IMR-90 (cell line): Measurements from ENCODE around the gene PGBD5. TPM values are rescaled to one million over a fixed set of nuclear protein-coding genes. Genes with fewer than 3 reads are reported as not detected.

Experiments used
- ATAC-seq: fragments of 200-7000 bp; cut with Tn5 transposase; 2 replicates; pipeline ENCODE4 v1.9.1; 2020; ENCODE audit warnings: low read depth, mild to moderate bottlenecking, moderate library complexity
- BruUV-seq: library from RNA; stranded (reverse); fragments of 400-500 nt; replicated peaks from 2 replicates; lab custom pipeline; 2021; lab: Mats Ljungman, UMichigan
- CTCF ChIA-PET: fragments of 300-600 bp; formaldehyde crosslinking; extraction: SDS; loops from one replicate; lab custom pipeline; 2021; ENCODE audit warnings: antibody characterized with exemption; lab: Yijun Ruan, JAX
- POLR2A ChIA-PET: fragments of 300-600 bp; sonication (Branson Sonifier 250); formaldehyde crosslinking; loops from one replicate; lab custom pipeline; 2022; ENCODE audit warnings: antibody characterized with exemption; ENCODE audit not compliant: unreplicated experiment; lab: Charles Lee
- DNase-seq: peaks from one replicate; pipeline ENCODE4 v3.0.0; 2013
- H2AFZ ChIP-seq: replicated peaks from 2 replicates; pipeline ENCODE3; 2013; ENCODE audit warnings: low read length, mild to moderate bottlenecking; ENCODE audit not compliant: poor library complexity
- H2AK5ac ChIP-seq: 2 replicates; pipeline ENCODE4 v1.6.1; 2013; ENCODE audit warnings: low read depth, low read length, inconsistent platforms
- H2AK9ac ChIP-seq: replicated peaks from 2 replicates; pipeline ENCODE3; 2013; ENCODE audit warnings: mild to moderate bottlenecking, low read depth, low read length, moderate library complexity; ENCODE audit not compliant: poor library complexity
- H2BK120ac ChIP-seq: 2 replicates; pipeline ENCODE4 v1.6.1; 2013; ENCODE audit warnings: low read depth, low read length, inconsistent platforms
- H2BK15ac ChIP-seq: 3 replicates; pipeline ENCODE4 v1.6.1; 2013; ENCODE audit warnings: low read depth, low read length, inconsistent platforms
- H2BK20ac ChIP-seq: 2 replicates; pipeline ENCODE4 v1.6.1; 2013; ENCODE audit warnings: low read depth, mild to moderate bottlenecking, inconsistent platforms, low read length, moderate library complexity
- H2BK5ac ChIP-seq: 2 replicates; pipeline ENCODE4 v1.6.1; 2013; ENCODE audit warnings: mild to moderate bottlenecking, low read depth, low read length, inconsistent platforms; ENCODE audit not compliant: poor library complexity, severe bottlenecking
- H3K14ac ChIP-seq: replicated peaks from 2 replicates; pipeline ENCODE4 v1.6.1; 2013; ENCODE audit warnings: low read depth, low read length, inconsistent platforms
- H3K18ac ChIP-seq: 2 replicates; pipeline ENCODE4 v1.6.1; 2013; ENCODE audit warnings: low read depth, low read length, control low read depth
- H3K23ac ChIP-seq: 2 replicates; pipeline ENCODE4 v1.6.1; 2013; ENCODE audit warnings: low read depth, low read length, inconsistent platforms
- H3K27ac ChIP-seq: 2 replicates; pipeline ENCODE4 v1.5.1; 2013; ENCODE audit warnings: mild to moderate bottlenecking, control low read depth, low read length; ENCODE audit not compliant: insufficient read depth
- H3K27me3 ChIP-seq: 2 replicates; pipeline ENCODE4 v1.6.1; 2013; ENCODE audit warnings: low read length; ENCODE audit not compliant: control insufficient read depth, insufficient read depth
- H3K36me3 ChIP-seq: 2 replicates; pipeline ENCODE4 v1.6.1; 2013; ENCODE audit warnings: low read length, mixed read lengths; ENCODE audit not compliant: control insufficient read depth, insufficient read depth
- H3K4ac ChIP-seq: 2 replicates; pipeline ENCODE4 v1.6.1; 2013; ENCODE audit warnings: low read depth, low read length, inconsistent platforms
- H3K4me1 ChIP-seq: 2 replicates; pipeline ENCODE4 v1.6.1; 2013; ENCODE audit warnings: low read length, mixed read lengths; ENCODE audit not compliant: control insufficient read depth, insufficient read depth
- H3K4me2 ChIP-seq: 2 replicates; pipeline ENCODE4 v1.6.1; 2013; ENCODE audit warnings: low read depth, mild to moderate bottlenecking, control low read depth, low read length, moderate library complexity
- H3K4me3 ChIP-seq: 2 replicates; pipeline ENCODE4 v1.5.1; 2013; ENCODE audit warnings: low read depth, mild to moderate bottlenecking, control low read depth, low read length, moderate library complexity; ENCODE audit not compliant: insufficient read depth
- H3K56ac ChIP-seq: 2 replicates; pipeline ENCODE4 v1.6.1; 2013; ENCODE audit warnings: low read length, inconsistent platforms; ENCODE audit not compliant: insufficient read depth; ENCODE audit errors: extremely low read depth
- H3K79me1 ChIP-seq, 2 experiments: 2 replicates each; pipeline ENCODE4 v1.6.1; 2013; ENCODE audit warnings: low read length in 2 of 2, inconsistent platforms in 1 of 2, low read depth in 1 of 2
- H3K9ac ChIP-seq: 2 replicates; pipeline ENCODE4 v1.6.1; 2013; ENCODE audit warnings: low read depth, low read length, control low read depth
- H3K9me1 ChIP-seq: 2 replicates; pipeline ENCODE4 v1.6.1; 2013; ENCODE audit warnings: low read length, inconsistent platforms; ENCODE audit not compliant: insufficient read depth
- H3K9me3 ChIP-seq: 2 replicates; pipeline ENCODE4 v1.6.1; 2013; ENCODE audit warnings: low read length; ENCODE audit not compliant: control insufficient read depth, insufficient read depth
- H4K20me1 ChIP-seq: 2 replicates; pipeline ENCODE4 v1.6.1; 2013; ENCODE audit warnings: low read length, inconsistent platforms; ENCODE audit not compliant: insufficient read depth
- H4K5ac ChIP-seq: 2 replicates; pipeline ENCODE4 v1.6.1; 2013; ENCODE audit warnings: mild to moderate bottlenecking, low read depth, low read length, control low read depth
- H4K8ac ChIP-seq, 2 experiments: 2 replicates each; pipeline ENCODE4 v1.6.1; 2013; ENCODE audit warnings: low read depth in 2 of 2, low read length in 2 of 2, control low read depth in 1 of 2, inconsistent platforms in 1 of 2
- H4K91ac ChIP-seq: 2 replicates; pipeline ENCODE4 v1.6.1; 2013; ENCODE audit warnings: low read depth, low read length, inconsistent platforms; ENCODE audit not compliant: insufficient read depth
- BHLHE40 ChIP-seq: fragments of 150-350 bp; IDR thresholded peaks from 2 replicates; pipeline ENCODE4 v1.6.1; 2016; ENCODE audit warnings: mild to moderate bottlenecking, low read depth, low read length
- CEBPB ChIP-seq: IDR thresholded peaks from 2 replicates; pipeline ENCODE4 v1.6.1; 2012; ENCODE audit warnings: low read depth, low read length, improper control_type of control experiment
- CHD1 ChIP-seq: IDR thresholded peaks from 2 replicates; pipeline ENCODE4 v1.6.1; 2012; ENCODE audit warnings: low read depth, low read length, improper control_type of control experiment
- CTCF ChIP-seq: conservative IDR thresholded peaks from 2 replicates; pipeline ENCODE4 v1.5.1; 2012; ENCODE audit warnings: mild to moderate bottlenecking, low read depth, low read length, improper control_type of control experiment
- ELK1 ChIP-seq: fragments of 150-350 bp; IDR thresholded peaks from 2 replicates; pipeline ENCODE4 v1.6.1; 2016; ENCODE audit warnings: low read depth, mild to moderate bottlenecking, low read length, moderate library complexity, borderline replicate concordance
- FOS ChIP-seq: fragments of 150-350 bp; IDR thresholded peaks from 2 replicates; pipeline ENCODE4 v1.6.1; 2016; ENCODE audit warnings: low read depth, low read length
- MAFK ChIP-seq: IDR thresholded peaks from 2 replicates; pipeline ENCODE4 v1.6.1; 2012; ENCODE audit warnings: low read depth, low read length, improper control_type of control experiment
- MAZ ChIP-seq: IDR thresholded peaks from 2 replicates; pipeline ENCODE4 v1.6.1; 2012; ENCODE audit warnings: low read depth, mild to moderate bottlenecking, low read length, improper control_type of control experiment, moderate library complexity, borderline replicate concordance
- MXI1 ChIP-seq: IDR thresholded peaks from 2 replicates; pipeline ENCODE4 v1.6.1; 2012; ENCODE audit warnings: low read depth, mild to moderate bottlenecking, low read length, moderate library complexity, borderline replicate concordance
- NFE2L2 ChIP-seq: fragments of 150-350 bp; IDR thresholded peaks from 2 replicates; pipeline ENCODE4 v1.6.1; 2016; ENCODE audit warnings: low read depth, mild to moderate bottlenecking, low read length
- POLR2A ChIP-seq: IDR thresholded peaks from 2 replicates; pipeline ENCODE4 v1.6.1; 2012; ENCODE audit warnings: mild to moderate bottlenecking, low read depth, low read length
- RAD21 ChIP-seq: IDR thresholded peaks from 2 replicates; pipeline ENCODE4 v1.6.1; 2012; ENCODE audit warnings: low read length, improper control_type of control experiment
- RCOR1 ChIP-seq: IDR thresholded peaks from 2 replicates; pipeline ENCODE4 v1.6.1; 2012; ENCODE audit warnings: mild to moderate bottlenecking, low read length, improper control_type of control experiment; ENCODE audit not compliant: insufficient replicate concordance
- RFX5 ChIP-seq: IDR thresholded peaks from 2 replicates; pipeline ENCODE4 v1.8.0; 2012; ENCODE audit warnings: low read depth, mild to moderate bottlenecking, low read length, moderate library complexity
- SMC3 ChIP-seq: fragments of 150-350 bp; IDR thresholded peaks from 2 replicates; pipeline ENCODE4 v1.6.1; 2016; ENCODE audit warnings: low read depth, mild to moderate bottlenecking, antibody characterized with exemption, low read length, moderate library complexity
- USF2 ChIP-seq: fragments of 150-350 bp; IDR thresholded peaks from 2 replicates; pipeline ENCODE4 v1.6.1; 2017; ENCODE audit warnings: mild to moderate bottlenecking, antibody characterized with exemption, low read length, low read depth
- WGBS, 2 experiments: methylation state at CpG; one replicate each; pipeline versions ENCODE4 v1.1.5 to v1.1.7; 2013; ENCODE audit warnings: missing lambda C conversion rate in 2 of 2; ENCODE audit not compliant: insufficient read length in 1 of 2; ENCODE audit errors: extremely low coverage in 2 of 2; 5-methylcytosine and 5-hydroxymethylcytosine counted together
- dilution Hi-C: fragments of 300-500 bp; cut with HindIII; formaldehyde crosslinking; loops from one replicate; pipeline ENCODE4 v1.14.3; 2018; ENCODE audit warnings: low sequenced_read_pairs; ENCODE audit not compliant: unreplicated experiment
- in situ Hi-C: fragments of 300-500 bp; cut with MboI; formaldehyde crosslinking; loops from 3 replicates; pipeline ENCODE4 v1.14.3; 2019; ENCODE audit warnings: low sequenced_read_pairs, inconsistent platforms, mixed read lengths
- intact Hi-C: fragments of 100-400 bp; cut with micrococcal nuclease; formaldehyde crosslinking; loops from 2 replicates; pipeline ENCODE4 v1.10.0; 2022
- polyA plus RNA-seq, 3 experiments: library from polyadenylated mRNA; depleted of rRNA; stranded (reverse); fragments of >200 nt; gene quantifications; 2 replicates each; pipeline ENCODE4 v1.2.3, GENCODE V29; 2012; ENCODE audit warnings: low replicate concordance in 1 of 3
- total RNA-seq: library from RNA; depleted of rRNA; stranded (reverse); fragments of >200 nt; gene quantifications from 2 replicates; pipeline ENCODE4 v1.2.3, GENCODE V29; 2012

Gene PGBD5
- total and polyA plus RNA-seq, 2 of the 4 experiments (the other 2 are of a cell fraction): 0.18 to 0.36 TPM

- no peak overlapping the region for H2BK20ac ChIP-seq
- no peak overlapping the region for H3K4ac ChIP-seq
- no peak overlapping the region for H3K14ac ChIP-seq
- CTCF ChIA-PET: interaction anchor here (0.6 kb wide), 1 partner anchor 21 kb away, joined by 12 read pairs; no protein-coding TSS in a partner anchor
- H4K91ac ChIP-seq: no peak overlapping the region
- 0 out of 2 replicates have a peak, but pooled peaks cover 1% of the 10 kb centered on the region for H3K4me1 ChIP-seq
- H3K79me1 ChIP-seq: no peaks in the 10 kb centered on the region
- BruUV-seq: no TSS peak
- DNase-seq: peak; percentile 26
- H3K27me3 ChIP-seq: no peaks in the 10 kb centered on the region
- in situ Hi-C loops (no loop called here), intact Hi-C loops (no loop called here), dilution Hi-C loops (no loop called here)
- no peaks in the 10 kb centered on the region for H4K20me1 ChIP-seq
- no peak for TF ChIP-seq MXI1
- TF ChIP-seq NFE2L2: no peak
- no peak for TF ChIP-seq BHLHE40
- no peak for TF ChIP-seq CHD1
- TF ChIP-seq CEBPB: no peak
- TF ChIP-seq RCOR1: no peak
- no peak for TF ChIP-seq USF2
- TF ChIP-seq FOS: no peak
- TF ChIP-seq ELK1: no peak
- no peak for TF ChIP-seq CTCF
- no peak for TF ChIP-seq POLR2A
- no peak for TF ChIP-seq MAFK
- no peak for TF ChIP-seq SMC3
- TF ChIP-seq MAZ: no peak
- no peak for TF ChIP-seq RFX5
- TF ChIP-seq RAD21: no peak
- H4K8ac ChIP-seq: no peak overlapping the region
- no peak overlapping the region for H3K23ac ChIP-seq
- no peak overlapping the region for H3K9ac ChIP-seq
- H2BK5ac ChIP-seq: no peak overlapping the region
- H3K4me3 ChIP-seq: no peak overlapping the region
- no peak overlapping the region; the same call in 1 of the 2 replicates for H2BK120ac ChIP-seq
- H3K56ac ChIP-seq: no peak overlapping the region
- H2BK15ac ChIP-seq: no peak overlapping the region
- ATAC-seq: peak; percentile 54
- POLR2A ChIA-PET: no interaction called here
- no peaks in the 10 kb centered on the region for H3K9me1 ChIP-seq
- H3K9me3 ChIP-seq: peaks cover 2% of the 10 kb centered on the region
- WGBS, 2 experiments: no CpG with 5 or more reads among the region's 8 CpGs
- H2AK9ac ChIP-seq: no peak overlapping the region
- no peak overlapping the region; the same call in 1 of the 2 replicates for H3K18ac ChIP-seq
- H4K5ac ChIP-seq: no peak overlapping the region; the same call in 1 of the 2 replicates
- no peaks in the 10 kb centered on the region for H3K36me3 ChIP-seq
- peak overlapping the region; percentile 32 for H2AFZ ChIP-seq
- H3K4me2 ChIP-seq: no peak overlapping the region; the same call in 1 of the 2 replicates
- peak overlapping the region; percentile 68; the same call in 1 of the 2 replicates for H3K27ac ChIP-seq
- H2AK5ac ChIP-seq: no peak overlapping the region
Measured at GRCh38 chr1:230401763-230402294, 24.3 kb downstream of the PGBD5 start.
